Measurements from ENCODE around the gene RBM20. TPM values are rescaled to one million over a fixed set of nuclear protein-coding genes. Genes with fewer than 3 reads are reported as not detected.

RBM20 gene
- total and polyA plus RNA-seq, 2 of the 13 experiments (the other 11 are each of a cell fraction or from before 2014, with no cell fraction given), result 0.02 to 0.22 TPM

DNA sequence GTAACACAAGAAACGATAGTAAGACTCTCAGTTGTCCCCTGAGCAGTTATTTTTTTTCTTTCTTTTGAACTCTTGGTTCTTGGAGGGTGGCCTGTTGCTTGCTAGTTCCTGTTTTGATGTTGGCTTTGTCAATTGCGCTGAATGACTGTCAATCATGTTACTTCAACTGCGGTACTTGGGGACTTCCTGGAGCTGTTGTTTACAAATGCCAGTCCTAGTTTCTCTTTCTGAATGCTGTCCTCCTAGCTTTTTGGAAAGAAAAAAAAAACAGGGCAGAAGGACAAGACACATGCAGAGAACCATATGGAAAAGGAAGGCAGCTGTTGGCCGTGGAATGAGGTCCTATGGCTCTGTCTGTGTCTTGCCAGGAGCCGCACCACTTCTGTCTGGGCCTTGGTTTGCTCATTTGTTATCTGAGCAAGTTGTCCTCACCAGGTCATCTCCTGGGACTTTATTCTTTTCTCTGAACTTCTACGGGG is 220.6 kb downstream of the RBM20 start (continued):
- peak; percentile 78 for TF ChIP-seq ELF1 (CRISPR knock-in tag; IDR thresholded peaks at IDR 0.05)
- no peak for TF ChIP-seq GABPA (IDR thresholded peaks at IDR 0.05; ENCODE audit: low read depth, low read length)
- peak; percentile 49 for TF ChIP-seq GABPA (CRISPR knock-in tag; IDR thresholded peaks at IDR 0.05; ENCODE audit: low read depth)
- TF ChIP-seq SAP130 (CRISPR knock-in tag; IDR thresholded peaks at IDR 0.05; ENCODE audit: low read depth), result peak; percentile 34; the same call in 1 of the 2 replicates
- no peak for TF ChIP-seq ZMYM2 (CRISPR knock-in tag; IDR thresholded peaks at IDR 0.05)
- TF ChIP-seq TRIM24 (CRISPR knock-in tag; IDR thresholded peaks at IDR 0.05), result no peak
- peak; percentile 84 for TF ChIP-seq PBX2 (CRISPR knock-in tag; IDR thresholded peaks at IDR 0.05)
- TF ChIP-seq NFYC (CRISPR knock-in tag; IDR thresholded peaks at IDR 0.05), result peak; percentile 47; the same call in 1 of the 2 replicates

DNA sequence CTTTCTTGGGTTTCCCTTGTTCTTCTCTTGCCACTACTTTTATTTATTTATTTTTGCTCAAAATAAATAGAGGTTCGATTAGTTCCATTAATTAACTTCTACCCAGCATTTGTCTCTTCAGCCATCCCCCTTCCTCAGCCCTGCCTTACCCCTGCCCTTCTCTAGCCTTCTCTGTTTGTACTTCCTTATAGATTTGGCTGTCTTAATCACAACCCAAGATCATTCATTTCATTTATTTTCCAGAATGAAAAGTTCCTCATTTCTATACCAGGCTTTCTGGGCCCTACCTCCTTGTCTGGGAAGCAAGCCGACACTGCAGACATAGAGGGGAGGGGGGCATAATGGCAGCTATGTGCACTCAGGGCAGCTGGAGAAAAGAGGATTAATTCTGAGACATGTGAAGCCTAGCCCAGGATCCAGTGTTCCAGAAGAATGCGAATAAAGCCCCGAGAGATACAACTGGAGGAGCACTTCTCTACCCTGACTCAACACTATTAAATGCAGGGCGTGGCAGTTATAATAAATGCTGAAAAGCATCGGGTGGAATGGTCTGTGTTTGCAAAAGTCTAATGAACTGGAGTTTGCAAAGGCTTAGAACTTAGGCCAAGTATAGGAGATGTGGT is 221.2 kb downstream of the RBM20 start:
- 33% methylated on average over 6 of the region's 6 CpGs for WGBS (ENCODE audit: low lambda C conversion rate)
- H4K20me1 ChIP-seq (ENCODE audit: insufficient read depth, low read length), result no peaks in the 10 kb centered on the region
- DNase-seq (ENCODE audit: low spot score) (no peak), ATAC-seq (no peak), FAIRE-seq (no peak)
- no peak for TF ChIP-seq HMGA1 (CRISPR knock-in tag; conservative IDR thresholded peaks at IDR 0.05)
- TF ChIP-seq PAXIP1 (CRISPR knock-in tag; conservative IDR thresholded peaks at IDR 0.05), result 0 out of 2 replicates have a peak, but pooled peaks have one; percentile 3
- peak overlapping the region; percentile 69 for H3K4me2 ChIP-seq (ENCODE audit: low read depth, low read length)
- ChIA-PET POLR2A (interaction anchor here (0.9 to 1.3 kb wide), 2 partner anchors 19 to 29 kb away, joined by 4 read pairs; no protein-coding TSS in a partner anchor), CTCF (ENCODE audit: low intra/inter-chr PET ratio, low total read pairs) (no interaction called here)
- peaks cover 54% of the 10 kb centered on the region for H3K4me1 ChIP-seq (ENCODE audit: insufficient read depth, low read length)
- no peaks in the 10 kb centered on the region for H3K36me3 ChIP-seq (replicated peaks in 1 of 2; ENCODE audit: control insufficient read depth in 1 of 2, insufficient read depth in 2 of 2, low read length in 2 of 2)
- no peak overlapping the region for H3K27ac ChIP-seq (ENCODE audit: extremely low read length, insufficient read depth, low read length)
- peak overlapping the region in 2 of 3 experiments; percentile 44 to 54; a peak in 2 of 6 replicates for H3K4me3 ChIP-seq (replicated peaks in 1 of 3; ENCODE audit: insufficient read depth in 1 of 3, low read depth in 2 of 3, low read length in 3 of 3)
- no peaks in the 10 kb centered on the region for H3K27me3 ChIP-seq (ENCODE audit: control insufficient read depth in 1 of 2, insufficient read depth in 2 of 2, low read length in 2 of 2)
- H3K79me2 ChIP-seq (ENCODE audit: insufficient read depth, low read length), result no peaks in the 10 kb centered on the region
- intact Hi-C loops (cut with micrococcal nuclease; ENCODE audit: unreplicated experiment), result no loop called here
- no TSS peak for BruUV-seq (replicated peaks)
- peak overlapping the region; percentile 48 for H3K9ac ChIP-seq (ENCODE audit: insufficient read depth, low read depth, low read length)
- peak overlapping the region; percentile 89 for H2AFZ ChIP-seq (ENCODE audit: low read length)
- in situ Hi-C loops (cut with HindIII; ENCODE audit: extremely low pct_ligation_motif_present, low pct_unique_long_range_greater_than_20kb), result no loop called here
- H3K9me3 ChIP-seq (ENCODE audit: low read length), result no peaks in the 10 kb centered on the region
